HG02973 (cell line): ENCODE measurements around the gene DNAJB7.
"Not testable (repeated sequence)": the region's sequence is repeated elsewhere in the genome, so short reads cannot be mapped to it uniquely, and the experiment has no call there.

Experiments
- ATAC-seq: cut with Tn5 transposase; IDR thresholded peaks from one replicate; pipeline ENCODE4 v1.9.1; 2021; ENCODE audit warnings: moderate library complexity; ENCODE audit not compliant: unreplicated experiment

Gene DNAJB7

DNA sequence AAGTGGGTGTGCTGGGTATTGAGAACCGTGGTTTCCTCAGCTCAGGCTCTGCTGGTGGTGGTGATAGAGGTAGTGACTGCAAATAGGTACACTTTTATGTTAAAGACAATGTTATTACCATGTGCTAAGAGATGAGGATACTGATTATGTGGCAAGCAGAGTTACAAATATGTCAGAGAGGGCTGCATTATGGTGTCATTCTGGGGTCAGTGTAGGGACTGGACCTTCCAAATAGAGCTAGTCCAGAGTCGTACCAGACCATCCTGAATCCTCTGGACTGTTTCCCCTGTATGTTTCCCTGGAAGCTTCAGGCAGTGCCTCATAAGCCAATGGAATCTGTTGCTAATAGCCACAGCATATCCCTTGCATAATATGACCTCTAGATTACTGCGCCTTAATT lies at the start of gene DNAJB7:
DNAJB7 (minus strand) TSS at position 101 of the 400 bp plus-strand sequence. CDS start 119 bp downstream, outside the sequence.
- no peak for ATAC-seq

DNA sequence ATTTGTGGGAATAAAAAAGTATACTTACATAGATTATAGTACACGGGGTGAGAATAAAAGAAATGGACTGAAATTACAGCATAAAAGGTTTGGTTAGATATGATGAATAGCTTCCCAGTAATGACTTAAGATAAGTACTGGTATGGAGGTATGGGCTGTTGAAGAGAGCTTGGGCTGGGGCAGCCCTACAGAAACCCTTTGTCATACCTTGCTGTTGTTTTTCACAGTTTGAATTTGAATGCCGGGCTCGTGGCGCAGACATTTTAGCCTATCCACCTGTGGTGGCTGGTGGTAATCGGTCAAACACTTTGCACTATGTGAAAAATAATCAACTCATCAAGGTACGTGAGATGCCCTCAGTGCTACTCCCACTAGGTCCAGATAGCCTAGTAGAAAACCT lies 47.0 kb upstream of the DNAJB7 start:
- no peak for ATAC-seq

DNA sequence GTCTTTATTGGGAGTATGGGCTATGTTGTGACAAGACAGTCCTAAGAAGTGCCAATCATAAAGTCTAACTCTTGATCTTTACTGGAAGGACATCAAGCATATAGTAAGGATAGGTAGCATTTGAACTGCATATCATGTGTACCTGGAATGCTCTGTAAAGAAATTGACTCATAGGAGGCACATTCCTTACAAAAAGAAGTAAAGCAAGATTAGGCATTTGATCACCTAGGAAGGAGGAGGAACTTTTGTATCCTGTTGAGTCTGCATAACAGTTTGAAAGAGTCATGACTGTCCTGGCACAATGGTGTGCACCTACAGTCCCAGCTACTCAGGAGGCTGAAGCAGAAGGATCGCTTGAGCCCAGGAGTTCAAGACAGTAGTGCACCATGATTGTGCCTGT lies 42.2 kb upstream of the DNAJB7 start:
- ATAC-seq = no peak

DNA sequence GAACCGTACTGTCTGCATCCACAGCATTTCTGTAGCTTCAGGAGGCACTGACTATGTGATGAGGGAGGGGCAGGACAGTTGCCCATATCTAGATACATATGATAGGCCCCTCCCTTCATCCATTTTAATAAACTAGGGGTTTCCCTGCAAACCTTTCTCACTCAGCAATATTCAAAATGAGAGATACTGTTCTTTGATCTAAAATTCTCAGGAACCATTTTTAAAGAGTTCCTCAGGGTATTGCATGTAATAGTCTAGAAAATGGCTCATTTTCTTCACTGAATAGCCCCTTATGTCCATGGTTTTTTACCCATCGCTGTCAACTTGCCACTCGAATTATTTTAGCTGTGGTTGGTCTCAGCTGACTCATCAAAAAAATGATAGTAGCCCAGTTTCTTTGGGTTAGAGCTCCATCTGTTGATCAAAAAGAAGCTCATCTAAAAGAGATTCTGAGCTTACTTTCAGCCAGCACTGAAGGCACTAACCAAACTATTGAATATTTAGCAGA lies 37.0 kb upstream of the DNAJB7 start:
- ATAC-seq = no peak

DNA sequence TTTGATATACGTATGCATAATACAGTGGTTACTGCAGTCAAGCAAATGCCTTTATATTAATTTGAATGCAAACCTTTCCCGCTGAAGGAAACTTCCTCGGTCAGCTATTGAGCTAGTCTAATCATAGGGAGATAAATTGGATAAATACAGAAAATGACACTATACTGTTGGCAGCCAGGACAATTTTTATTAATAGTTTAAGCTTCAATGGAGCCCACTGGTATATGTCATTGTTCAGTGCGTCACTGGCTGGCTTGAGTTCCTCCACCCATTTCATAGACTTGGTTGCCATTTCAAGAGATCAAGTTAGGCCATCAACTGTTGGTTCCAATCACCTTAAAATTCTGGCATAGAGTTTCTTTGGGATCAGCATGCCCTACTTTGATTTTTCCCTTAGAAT lies 32.5 kb upstream of the DNAJB7 start:
- no peak for ATAC-seq

DNA sequence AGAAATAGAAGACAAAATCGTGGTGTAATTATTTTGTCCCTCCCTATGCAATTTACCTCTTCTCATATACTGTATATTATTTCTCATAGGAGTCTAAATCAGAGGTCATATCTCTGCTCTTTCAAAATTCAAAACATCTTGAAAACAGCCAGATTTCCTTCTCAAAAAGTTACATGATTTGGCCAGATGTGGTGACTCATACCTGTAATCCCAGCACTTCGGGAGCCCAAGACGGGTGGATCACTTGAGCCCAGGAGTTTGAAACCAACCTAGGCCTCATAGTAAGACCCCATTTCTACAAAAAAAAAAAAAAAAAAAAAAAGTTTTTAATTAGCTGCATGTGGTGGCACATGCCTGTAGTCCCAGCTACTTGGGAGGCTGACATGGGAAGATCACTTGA lies 29.0 kb upstream of the DNAJB7 start:
- ATAC-seq = no peak

DNA sequence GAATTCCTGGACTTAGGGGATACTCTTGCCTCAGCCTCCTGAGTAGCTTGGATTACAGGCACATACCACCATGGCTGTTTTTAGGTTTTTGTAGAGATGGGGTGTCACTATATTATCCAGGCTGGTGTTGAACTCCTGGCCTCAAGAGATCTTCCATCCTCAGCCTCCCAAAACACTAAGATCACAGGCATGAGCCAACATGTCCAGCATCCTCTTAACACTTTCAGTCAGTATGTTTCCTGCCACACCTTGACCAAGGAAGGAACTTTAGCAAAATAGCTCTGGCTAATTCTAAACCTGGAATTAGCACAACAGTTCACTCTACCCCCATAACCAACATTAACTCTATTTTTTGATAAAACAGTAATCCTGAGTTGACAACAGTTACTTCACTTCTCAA lies 27.2 kb upstream of the DNAJB7 start:
- ATAC-seq = no peak

DNA sequence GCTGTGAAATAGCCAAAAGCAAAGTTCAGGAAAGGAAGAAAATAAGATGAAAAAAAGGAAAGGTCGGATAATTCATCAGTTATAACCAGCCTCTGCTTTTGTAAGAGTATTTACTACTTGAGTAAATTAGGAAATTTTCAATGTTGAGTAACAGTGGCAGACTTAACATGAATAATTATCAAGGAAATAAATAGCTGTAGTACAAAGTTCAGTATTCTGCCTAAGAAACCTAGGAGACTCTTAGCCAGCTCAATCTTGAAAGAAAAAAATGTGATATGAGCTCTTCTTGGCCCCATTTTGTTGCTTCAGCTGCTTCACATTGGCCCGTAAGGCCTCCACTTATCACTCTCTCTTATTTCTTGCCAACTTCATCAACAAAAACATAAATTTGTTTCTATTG lies 17.0 kb upstream of the DNAJB7 start:
- no peak for ATAC-seq

DNA sequence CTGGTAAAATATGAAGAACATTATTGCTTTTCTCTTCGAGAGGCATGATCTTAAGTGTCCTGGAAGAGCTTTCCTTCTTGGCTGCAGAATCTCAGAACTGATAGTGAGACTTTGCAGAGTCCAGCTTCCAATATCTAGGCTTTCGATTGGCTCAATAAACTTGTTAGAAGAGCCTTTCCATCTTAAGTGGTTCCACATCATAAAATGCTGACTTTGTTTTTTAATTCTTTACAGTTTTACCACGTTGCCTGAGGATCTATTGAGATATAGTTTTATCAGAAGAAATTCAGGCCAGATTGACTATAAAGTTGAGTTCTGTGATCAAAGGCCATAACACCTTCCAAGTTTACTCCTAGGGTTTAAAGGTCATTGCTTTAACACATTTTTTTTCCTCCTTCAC lies 15.6 kb upstream of the DNAJB7 start:
- ATAC-seq = no peak

DNA sequence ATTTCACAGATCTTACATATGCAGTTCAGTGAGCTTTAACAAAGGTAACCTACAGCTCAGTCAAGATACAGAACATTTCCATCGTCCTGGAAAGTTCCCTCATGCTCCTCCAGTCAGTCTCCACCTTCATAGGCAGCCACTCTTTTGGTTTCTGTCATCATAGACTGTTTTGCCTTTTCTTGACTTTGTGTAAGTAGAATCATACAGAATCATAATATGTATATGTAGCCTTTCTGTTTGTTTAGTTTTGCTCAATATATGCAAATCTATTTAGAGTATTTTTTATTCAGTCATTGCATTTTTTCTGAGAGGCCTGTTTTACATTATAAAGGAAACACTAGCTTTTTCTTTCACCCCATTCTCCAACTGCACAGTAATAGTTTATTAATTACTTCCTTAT lies 15.0 kb upstream of the DNAJB7 start:
- no peak for ATAC-seq

DNA sequence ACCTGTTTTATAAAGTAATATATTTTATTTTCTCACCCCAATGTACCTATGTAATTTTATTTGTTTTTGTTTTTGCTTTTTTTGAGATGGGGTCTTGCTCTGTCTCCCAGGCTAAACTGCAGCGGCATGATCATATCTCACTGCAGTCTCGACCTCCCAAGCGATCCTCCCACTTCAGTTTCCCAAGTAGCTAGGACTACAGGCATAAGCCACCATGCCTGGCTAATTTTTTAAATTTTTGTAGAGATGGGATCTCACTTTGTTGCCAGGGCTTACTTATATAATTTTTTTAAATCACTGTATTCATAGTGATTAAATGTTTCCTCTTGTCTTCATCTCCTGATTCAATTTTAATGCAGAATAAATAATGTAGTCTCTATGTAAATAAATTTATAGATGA lies 13.2 kb upstream of the DNAJB7 start:
- ATAC-seq = no peak

DNA sequence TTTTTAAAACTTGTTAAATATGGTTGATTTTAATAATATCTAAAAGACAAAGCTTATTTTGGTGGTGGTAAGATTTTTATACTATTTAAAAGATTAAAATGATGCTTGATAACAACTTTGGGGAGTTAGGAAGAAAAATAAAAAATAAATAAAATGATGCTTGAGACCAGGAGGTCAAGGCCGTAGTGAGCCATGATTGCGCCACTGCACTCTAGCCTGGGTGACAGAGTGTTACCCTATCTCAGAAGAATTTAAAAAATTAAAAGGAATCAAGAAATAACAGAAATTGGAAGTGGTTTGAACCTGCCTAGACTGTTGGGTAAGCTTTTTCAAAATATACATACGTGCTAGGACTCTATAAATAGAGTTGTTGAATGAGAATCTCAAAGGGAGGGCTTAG lies 12.1 kb upstream of the DNAJB7 start:
- no peak for ATAC-seq

DNA sequence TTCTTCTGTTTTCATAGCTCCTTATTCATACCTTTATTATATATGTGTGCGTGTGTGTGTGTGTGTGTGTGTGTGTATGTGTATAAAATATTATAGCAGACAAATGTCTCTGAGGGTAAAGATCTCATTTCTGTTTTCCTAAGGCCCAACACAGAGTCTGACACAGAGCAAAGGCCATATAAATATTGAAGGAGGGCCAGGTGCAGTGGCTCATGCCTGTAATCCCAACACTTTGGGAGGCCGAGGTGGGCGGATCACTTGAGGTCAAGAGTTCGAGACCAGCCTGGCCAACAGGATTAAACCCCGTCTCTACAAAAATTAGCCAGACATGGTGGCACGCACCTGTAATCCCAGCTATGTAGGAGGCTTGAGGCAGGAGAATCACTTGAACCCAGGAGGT lies 6.5 kb upstream of the DNAJB7 start:
- ATAC-seq = not testable (repeated sequence)

DNA sequence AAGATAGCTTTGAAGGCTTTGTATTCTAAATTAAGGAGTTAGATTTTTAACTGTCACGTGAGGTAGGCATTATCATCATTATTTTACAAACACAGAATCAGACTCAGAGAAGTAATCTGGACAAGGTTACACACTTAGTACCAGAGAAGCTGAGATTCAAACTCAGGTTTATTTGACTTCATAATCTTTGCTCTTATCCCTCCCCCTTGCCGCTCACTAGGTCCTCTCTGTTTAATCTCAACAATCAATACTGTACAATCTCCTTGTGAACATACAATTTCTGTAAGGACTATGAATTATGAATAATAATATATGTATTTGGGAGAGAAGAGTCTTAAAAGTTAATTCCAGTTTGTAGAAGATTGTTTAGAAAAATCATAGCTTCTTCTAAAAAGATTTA lies 5.2 kb upstream of the DNAJB7 start:
- ATAC-seq = no peak

DNA sequence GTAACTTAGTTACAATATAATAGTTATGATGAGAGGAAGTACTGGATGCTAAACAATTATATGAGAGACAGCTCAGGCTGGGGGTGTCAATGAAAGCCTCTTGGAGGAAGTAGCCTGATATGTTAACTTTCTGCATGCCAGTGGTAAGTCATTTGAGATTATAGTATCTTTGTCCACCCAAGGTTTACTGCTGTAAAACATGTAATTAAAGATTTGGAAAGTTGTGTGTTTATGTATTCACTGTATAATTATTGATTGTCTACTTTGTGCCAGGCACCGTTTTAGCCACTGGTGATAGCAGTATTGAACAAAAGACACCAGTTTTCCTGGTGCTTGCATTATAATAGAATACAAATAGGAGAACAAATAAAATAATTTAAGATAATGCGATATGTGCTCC lies 624 bp upstream of the DNAJB7 start:
- ATAC-seq = no peak

DNA sequence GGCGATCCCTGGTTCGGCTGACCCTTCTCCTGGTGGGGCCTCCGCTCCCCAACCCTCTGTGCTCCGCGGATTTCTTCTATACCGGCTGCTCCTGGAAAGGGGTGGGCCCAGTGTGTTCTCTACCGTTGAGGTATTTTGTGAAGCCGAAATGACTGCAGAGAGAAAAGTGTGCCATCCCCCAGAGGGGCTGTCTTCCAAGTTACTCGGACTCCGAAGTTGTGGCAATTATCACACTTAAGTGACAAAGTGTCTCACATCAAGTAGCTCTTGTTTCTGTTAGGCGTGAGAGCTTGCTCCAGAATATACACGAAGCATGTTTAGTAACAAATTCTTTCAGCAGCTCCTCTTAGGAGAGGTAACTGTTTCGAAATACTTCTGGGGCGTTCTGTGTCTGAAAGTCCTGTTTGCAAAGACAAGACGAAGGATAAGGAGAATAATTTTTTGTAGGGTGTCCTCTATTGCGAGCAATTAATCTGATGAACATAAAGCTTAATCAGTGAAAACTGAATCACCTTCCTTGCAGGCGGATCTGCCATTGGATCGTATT lies 4.5 kb downstream of the DNAJB7 start:
- no peak for ATAC-seq

DNA sequence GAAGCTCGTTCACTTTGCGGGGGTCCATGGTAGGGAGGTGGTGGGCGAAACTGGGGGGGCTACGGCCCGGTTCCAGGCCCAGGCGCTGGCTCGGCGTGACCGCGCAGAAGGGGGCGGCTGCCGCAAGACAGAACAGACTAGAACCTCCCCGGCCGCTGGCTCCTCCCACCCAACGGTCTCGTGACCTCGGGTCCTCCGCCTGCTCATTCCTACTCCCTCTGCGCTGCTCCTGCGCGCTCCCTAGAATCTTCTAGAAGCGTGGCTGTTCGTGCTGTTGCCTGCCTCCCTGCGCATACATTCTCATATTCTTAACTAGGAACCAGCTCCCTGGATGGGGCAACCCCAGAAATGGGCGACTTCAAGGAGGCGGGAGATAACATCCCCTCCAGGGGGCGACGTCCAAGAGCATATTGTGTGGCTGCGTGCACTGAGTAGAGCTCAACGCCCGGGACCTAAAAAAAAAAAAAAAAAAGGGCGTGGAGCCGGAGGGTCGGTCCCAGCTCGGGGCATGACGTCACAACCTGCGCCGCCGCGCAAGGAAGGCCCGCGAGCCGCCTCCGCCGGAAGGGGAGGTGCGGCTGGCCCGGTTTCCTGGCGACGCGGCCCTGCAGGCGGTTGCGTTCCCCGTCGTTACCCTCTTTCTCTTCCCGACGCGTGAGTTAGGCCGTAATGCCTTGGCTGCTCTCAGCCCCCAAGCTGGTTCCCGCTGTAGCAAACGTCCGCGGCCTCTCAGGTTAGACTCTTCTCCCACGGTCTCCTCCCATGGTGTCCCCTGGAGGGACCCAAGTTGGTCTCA lies 5.2 kb downstream of the DNAJB7 start, which contains the start of the genes ST13 and XPNPEP3:
ST13 (minus strand) TSS at position 127 of the 796 bp plus-strand sequence; CDS start at position 28, 99 bp downstream.
XPNPEP3 (plus strand) TSS at position 636 of the 796 bp plus-strand sequence; CDS start at position 670, 34 bp downstream.
- peak; percentile 84 for ATAC-seq

DNA sequence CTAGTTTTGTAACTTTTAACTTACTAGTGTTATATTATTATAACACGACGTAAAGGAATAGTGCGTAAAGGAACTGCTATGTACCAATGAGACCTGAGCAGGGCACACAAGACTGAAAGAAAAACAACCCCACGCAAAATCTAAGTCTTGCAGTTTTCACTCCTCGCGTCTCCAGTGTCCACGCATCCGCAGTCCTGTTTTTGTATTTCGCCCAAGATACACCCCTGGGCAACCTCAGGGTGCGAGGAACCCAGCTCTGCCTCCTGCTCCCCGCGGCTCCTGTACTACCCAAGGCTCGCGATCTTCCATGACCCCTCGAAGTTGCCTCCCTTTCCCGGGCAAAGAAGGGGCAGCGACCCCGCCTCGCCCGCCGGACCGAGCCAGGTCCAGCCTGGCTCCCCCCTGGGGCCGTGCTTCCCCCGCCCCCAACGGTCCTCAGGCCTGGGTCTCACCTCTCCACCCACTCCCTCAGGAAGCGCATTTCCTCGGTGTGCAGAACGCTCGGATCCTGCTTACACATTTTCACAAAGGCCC lies 5.9 kb downstream of the DNAJB7 start:
- peak; percentile 20 for ATAC-seq

DNA sequence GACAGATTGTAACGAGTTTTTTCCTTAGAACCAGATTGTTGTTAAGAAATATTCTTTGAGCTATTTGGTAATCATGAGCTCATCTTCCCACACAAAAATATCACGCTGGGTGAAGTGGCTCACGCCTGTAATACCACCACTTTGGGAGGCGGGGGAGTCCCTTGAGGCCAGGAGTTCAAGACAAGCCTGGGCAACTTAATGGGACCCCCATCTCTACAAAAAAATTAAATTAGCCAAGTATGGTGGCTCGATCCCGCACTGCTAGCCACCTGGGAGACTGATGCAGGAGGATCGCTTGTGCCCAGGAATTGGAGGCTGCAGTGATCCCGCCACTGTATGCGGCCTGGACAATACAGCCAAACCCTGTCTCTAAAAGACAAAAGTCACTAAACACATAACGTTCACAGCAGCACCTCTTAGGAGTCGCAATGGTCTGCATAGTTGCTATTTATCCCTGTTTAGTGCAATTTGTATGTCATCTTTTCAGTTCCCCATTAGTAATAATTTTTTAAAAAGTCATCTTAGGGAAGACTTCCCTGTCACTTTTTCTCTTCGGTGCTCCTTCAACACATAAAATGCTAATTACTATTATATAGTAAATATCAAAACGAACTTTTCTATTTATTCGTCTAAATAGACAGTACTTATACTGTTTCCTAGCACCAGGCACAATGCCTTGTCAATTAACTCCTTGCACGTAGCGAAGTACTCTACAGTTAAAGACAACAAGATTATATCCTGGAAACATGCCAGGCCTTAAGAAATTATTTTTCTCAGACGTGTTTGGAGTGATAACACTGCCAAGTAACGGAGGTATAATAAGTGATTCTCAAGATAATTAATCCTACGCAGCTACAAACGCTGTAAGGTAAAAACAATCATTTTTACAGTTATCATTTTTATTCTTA lies 6.6 kb downstream of the DNAJB7 start:
- no peak for ATAC-seq

DNA sequence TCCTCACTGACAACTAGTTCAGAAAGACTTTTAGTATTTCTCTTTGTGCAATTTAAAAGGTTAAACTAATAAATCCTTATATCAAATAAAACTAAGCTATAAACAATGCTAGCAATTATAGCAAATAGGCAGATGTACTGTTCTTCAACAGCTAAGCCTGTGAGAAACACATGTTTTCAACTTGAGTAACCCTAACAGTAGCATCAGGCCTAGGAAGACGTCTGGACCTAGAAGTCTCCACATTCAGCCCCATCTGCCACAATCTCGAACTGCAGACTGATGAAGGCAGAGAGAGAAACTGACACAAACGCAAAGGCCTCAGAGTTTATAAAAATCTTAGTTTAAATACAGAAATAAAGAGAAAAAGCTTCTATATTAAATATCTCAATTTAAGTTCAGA lies 8.0 kb downstream of the DNAJB7 start:
- ATAC-seq = no peak

DNA sequence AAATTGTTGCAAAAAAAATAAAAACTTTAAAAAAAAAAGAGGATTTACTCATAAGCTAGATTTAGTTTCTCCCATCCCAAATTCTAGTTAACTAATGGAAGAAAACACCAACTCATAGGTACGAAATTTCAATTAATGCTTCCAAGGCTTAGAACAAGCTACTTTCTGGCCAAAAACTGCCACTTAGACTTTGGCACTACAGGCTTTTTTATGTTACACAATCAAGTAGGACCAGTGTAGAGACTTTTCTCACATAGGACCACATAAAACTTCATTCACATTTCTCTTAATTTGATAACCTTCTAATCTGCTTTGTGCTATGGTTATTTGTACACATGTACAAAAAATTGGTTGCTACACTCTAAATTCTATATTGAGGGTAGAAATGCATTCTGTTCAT lies 8.6 kb downstream of the DNAJB7 start:
- ATAC-seq = no peak
